Measurements from ENCODE around the gene ATP6V1G2.

GRCh38 chr6:31530659-31531058 lies 15.7 kb downstream of the ATP6V1G2 start:
- TF ChIP-seq CTCF (IDR thresholded peaks at IDR 0.05) = no peak
- TF ChIP-seq POLR2A (IDR thresholded peaks at IDR 0.05; ENCODE audit: low read depth) = no peak
- no peak for TF ChIP-seq POLR2AphosphoS5 (IDR thresholded peaks at IDR 0.05)

All from esophagus muscularis mucosa (tissue), 3 donors.